Rectal smooth muscle tissue (tissue), 1 donor: Measurements from ENCODE around the gene DUSP15.

Source experiments
- H3K27ac ChIP-seq: one replicate; pipeline ENCODE4 v1.7.0; 2013; ENCODE audit warnings: low read depth, low read length, inconsistent platforms
- H3K27me3 ChIP-seq: one replicate; pipeline ENCODE4 v1.7.0; 2013; ENCODE audit warnings: low read length; ENCODE audit not compliant: control insufficient read depth, insufficient read depth
- H3K36me3 ChIP-seq: one replicate; pipeline ENCODE4 v1.7.0; 2013; ENCODE audit warnings: low read length; ENCODE audit not compliant: control insufficient read depth, insufficient read depth
- H3K4me1 ChIP-seq: one replicate; pipeline ENCODE4 v1.7.0; 2013; ENCODE audit warnings: low read length; ENCODE audit not compliant: control insufficient read depth, insufficient read depth
- H3K4me3 ChIP-seq: one replicate; pipeline ENCODE4 v1.7.0; 2013; ENCODE audit warnings: low read length
- H3K9ac ChIP-seq: one replicate; pipeline ENCODE4 v1.7.0; 2013; ENCODE audit warnings: low read length

Gene DUSP15

GRCh38 chr20:31862506-31862905 is 7.8 kb downstream of the DUSP15 start:
- no peak overlapping the region for H3K9ac ChIP-seq
- H3K4me1 ChIP-seq = no peaks in the 10 kb centered on the region
- H3K27ac ChIP-seq = no peak overlapping the region
- no peak overlapping the region for H3K4me3 ChIP-seq
- H3K27me3 ChIP-seq = peaks cover 5% of the 10 kb centered on the region
- H3K36me3 ChIP-seq = no peaks in the 10 kb centered on the region

GRCh38 chr20:31862157-31862470 is 8.2 kb downstream of the DUSP15 start:
- peaks cover 5% of the 10 kb centered on the region for H3K27me3 ChIP-seq
- peak overlapping the region; percentile 6 for H3K4me3 ChIP-seq
- no peak overlapping the region for H3K27ac ChIP-seq
- no peaks in the 10 kb centered on the region for H3K4me1 ChIP-seq
- no peaks in the 10 kb centered on the region for H3K36me3 ChIP-seq
- no peak overlapping the region for H3K9ac ChIP-seq

- Histone ChIP-seq H3K4me1 (no peaks in the 10 kb centered on the region), H3K27me3 (peaks cover 8% of the 10 kb centered on the region), H3K4me3 (peak overlapping the region; percentile 54), H3K27ac (no peak overlapping the region), H3K9ac (no peak overlapping the region), H3K36me3 (no peaks in the 10 kb centered on the region)
Measured at GRCh38 chr20:31861385-31862156, 8.8 kb downstream of the DUSP15 start.

GRCh38 chr20:31861135-31861384 is 9.3 kb downstream of the DUSP15 start:
- no peaks in the 10 kb centered on the region for H3K4me1 ChIP-seq
- no peaks in the 10 kb centered on the region for H3K36me3 ChIP-seq
- no peak overlapping the region for H3K27ac ChIP-seq
- peak overlapping the region; percentile 54 for H3K4me3 ChIP-seq
- peaks cover 10% of the 10 kb centered on the region for H3K27me3 ChIP-seq
- no peak overlapping the region for H3K9ac ChIP-seq

GRCh38 chr20:31860390-31861134 is 9.8 kb downstream of the DUSP15 start:
- Histone ChIP-seq H3K27ac (no peak overlapping the region), H3K4me3 (peak overlapping the region; percentile 54), H3K27me3 (peaks cover 11% of the 10 kb centered on the region), H3K9ac (no peak overlapping the region), H3K4me1 (no peaks in the 10 kb centered on the region), H3K36me3 (no peaks in the 10 kb centered on the region)

GRCh38 chr20:31859998-31860380 is 10.3 kb downstream of the DUSP15 start:
- Histone ChIP-seq H3K4me1 (no peaks in the 10 kb centered on the region), H3K9ac (no peak overlapping the region), H3K27me3 (peaks cover 11% of the 10 kb centered on the region), H3K36me3 (no peaks in the 10 kb centered on the region), H3K27ac (no peak overlapping the region), H3K4me3 (no peak overlapping the region)

- peaks cover 11% of the 10 kb centered on the region for H3K27me3 ChIP-seq
- no peak overlapping the region for H3K27ac ChIP-seq
- no peak overlapping the region for H3K9ac ChIP-seq
- no peaks in the 10 kb centered on the region for H3K36me3 ChIP-seq
- H3K4me1 ChIP-seq = no peaks in the 10 kb centered on the region
- no peak overlapping the region for H3K4me3 ChIP-seq
Measured at GRCh38 chr20:31859266-31859997, 10.9 kb downstream of the DUSP15 start.

- peaks cover 11% of the 10 kb centered on the region for H3K27me3 ChIP-seq
- no peaks in the 10 kb centered on the region for H3K36me3 ChIP-seq
- H3K9ac ChIP-seq = no peak overlapping the region
- no peak overlapping the region for H3K27ac ChIP-seq
- H3K4me1 ChIP-seq = no peaks in the 10 kb centered on the region
- no peak overlapping the region for H3K4me3 ChIP-seq
Measured at GRCh38 chr20:31858760-31859083, 11.6 kb downstream of the DUSP15 start.

- Histone ChIP-seq H3K27me3 (peaks cover 11% of the 10 kb centered on the region), H3K4me1 (no peaks in the 10 kb centered on the region), H3K4me3 (no peak overlapping the region), H3K36me3 (no peaks in the 10 kb centered on the region), H3K9ac (no peak overlapping the region), H3K27ac (no peak overlapping the region)
Measured at GRCh38 chr20:31857861-31858759, 12.2 kb downstream of the DUSP15 start.

- Histone ChIP-seq H3K27ac (no peak overlapping the region), H3K36me3 (no peaks in the 10 kb centered on the region)
Measured at GRCh38 chr20:31856516-31856915, 13.8 kb downstream of the DUSP15 start.

GRCh38 chr20:31853481-31853880 is 16.8 kb downstream of the DUSP15 start:
- Histone ChIP-seq H3K27ac (no peak overlapping the region), H3K4me3 (no peak overlapping the region), H3K9ac (no peak overlapping the region), H3K27me3 (peaks cover 12% of the 10 kb centered on the region), H3K36me3 (no peaks in the 10 kb centered on the region), H3K4me1 (no peaks in the 10 kb centered on the region)

More at GRCh38 chr20:31856516-31856915, 13.8 kb downstream of the DUSP15 start:
- H3K4me1 ChIP-seq = no peaks in the 10 kb centered on the region
- H3K27me3 ChIP-seq = peaks cover 11% of the 10 kb centered on the region
- no peak overlapping the region for H3K4me3 ChIP-seq
- no peak overlapping the region for H3K9ac ChIP-seq
